ENCODE measurements around the gene CYP27B1. TPM values are rescaled to one million over a fixed set of nuclear protein-coding genes. Genes with fewer than 3 reads are reported as not detected.

The CYP27B1 gene
- total RNA-seq, 1 experiment from 2014 or later = 11.6 TPM

GRCh38 chr12:57722716-57723629 is 43.9 kb downstream of the CYP27B1 start:
- CTCF ChIA-PET = no interaction called here
- no TSS peak for BruUV-seq (replicated peaks)
- POLR2A ChIA-PET = interaction anchor here (0.6 kb wide), 1 partner anchor 373 kb away, joined by 3 read pairs; no protein-coding TSS in a partner anchor

More at GRCh38 chr12:57722716-57723629, 43.9 kb downstream of the CYP27B1 start:
- Histone ChIP-seq H4K20me1 (ENCODE audit: insufficient read depth) (no peaks in the 10 kb centered on the region), H3K4me3 (replicated peaks in 1 of 2; ENCODE audit: low read depth in 1 of 2, low read length in 2 of 2) (no peak overlapping the region), H2AFZ (ENCODE audit: low read depth, low read length, poor library complexity, severe bottlenecking) (no peak overlapping the region), H3K4me1 (ENCODE audit: control insufficient read depth in 1 of 2, insufficient read depth in 2 of 2, low read length in 2 of 2) (peaks cover 7 to 18% of the 10 kb centered on the region in 2 experiments; a peak in 3 of 4 replicates), H3K79me2 (ENCODE audit: insufficient read depth, low read length) (no peaks in the 10 kb centered on the region), H3K9ac (ENCODE audit: low read length) (no peak overlapping the region), H3K27ac (ENCODE audit: low read depth, low read length) (no peak overlapping the region), H3K9me2 (ENCODE audit: insufficient read depth) (no peaks in the 10 kb centered on the region), H3K4me2 (ENCODE audit: low read length) (no peak overlapping the region), H3K27me3 (ENCODE audit: insufficient read depth, low read length) (no peaks in the 10 kb centered on the region), H3K9me3 (ENCODE audit: control insufficient read depth in 1 of 2, insufficient read depth in 1 of 2, low read depth in 1 of 2, low read length in 2 of 2) (no peaks in the 10 kb centered on the region), H3K36me3 (ENCODE audit: control insufficient read depth in 1 of 2, insufficient read depth in 2 of 2, low read length in 2 of 2) (peaks cover 5 to 8% of the 10 kb centered on the region in 2 experiments; a peak in 3 of 4 replicates)
- TF ChIP-seq JUND (IDR thresholded peaks at IDR 0.05) (no peak), RAD21 (IDR thresholded peaks at IDR 0.05; ENCODE audit: low read depth) (no peak), EZH2phosphoT487 (IDR thresholded peaks at IDR 0.05; ENCODE audit: borderline replicate concordance) (no peak), SIN3A (IDR thresholded peaks at IDR 0.05; ENCODE audit: low read depth) (no peak), SRF (IDR thresholded peaks at IDR 0.05; ENCODE audit: low read depth) (no peak), POLR2AphosphoS5 (IDR thresholded peaks at IDR 0.05; ENCODE audit: low read depth, low read length) (no peak), CTCF (IDR thresholded peaks at IDR 0.05 in 2 of 3, conservative IDR thresholded peaks at IDR 0.05 in 1 of 3; ENCODE audit: borderline replicate concordance in 1 of 3, insufficient read depth in 1 of 3, low read depth in 2 of 3, low read length in 2 of 3) (no peak), TCF7L2 (IDR thresholded peaks at IDR 0.05; ENCODE audit: borderline replicate concordance, extremely low read depth, insufficient read depth, insufficient read length) (no peak), FOSL1 (IDR thresholded peaks at IDR 0.05; ENCODE audit: low read depth) (no peak), EGR1 (IDR thresholded peaks at IDR 0.05; ENCODE audit: low read depth) (no peak), ELF1 (IDR thresholded peaks at IDR 0.05; ENCODE audit: borderline replicate concordance, low read depth) (no peak), ATF3 (IDR thresholded peaks at IDR 0.05) (no peak), EZH2 (IDR thresholded peaks at IDR 0.05) (no peak), YY1 (IDR thresholded peaks at IDR 0.05; ENCODE audit: extremely low read depth, insufficient replicate concordance, low read depth, low read length) (no peak), ZFX (IDR thresholded peaks at IDR 0.05) (no peak), REST (IDR thresholded peaks at IDR 0.05; ENCODE audit: low read depth) (no peak), POLR2A (IDR thresholded peaks at IDR 0.05; ENCODE audit: borderline replicate concordance, extremely low read depth, insufficient read depth, insufficient read length) (no peak), ZBTB33 (IDR thresholded peaks at IDR 0.05; ENCODE audit: extremely low read depth, insufficient replicate concordance, low read length) (no peak), CEBPB (IDR thresholded peaks at IDR 0.05; ENCODE audit: low read depth) (no peak), SP1 (IDR thresholded peaks at IDR 0.05; ENCODE audit: low read depth) (no peak)
- no peak for DNase-seq (ENCODE audit: low read depth, low spot score)
- ATAC-seq = no peak
- RAD21 ChIA-PET (ENCODE audit: low non-redundant PET in 1 of 2, low total read pairs in 2 of 2, uncharacterized antibody in 2 of 2, unreplicated experiment in 2 of 2) = no interaction called here
- intact Hi-C loops (cut with micrococcal nuclease) = no loop called here

Data from HCT116 (cell line).